Measurements from ENCODE around the gene GDF7.

GDF7 gene

GRCh38 chr2:20696366-20696765, 29.4 kb downstream of the GDF7 start:
- H3K27me3 ChIP-seq (ENCODE audit: control insufficient read depth, insufficient read depth, low read length): no peaks in the 10 kb centered on the region
- no peak overlapping the region for H3K4me2 ChIP-seq (ENCODE audit: low read length)
- H3K4me3 ChIP-seq (ENCODE audit: low read depth, low read length): no peak overlapping the region
- H3K4me1 ChIP-seq: no peaks in the 10 kb centered on the region
- TF ChIP-seq, protein P1, sequence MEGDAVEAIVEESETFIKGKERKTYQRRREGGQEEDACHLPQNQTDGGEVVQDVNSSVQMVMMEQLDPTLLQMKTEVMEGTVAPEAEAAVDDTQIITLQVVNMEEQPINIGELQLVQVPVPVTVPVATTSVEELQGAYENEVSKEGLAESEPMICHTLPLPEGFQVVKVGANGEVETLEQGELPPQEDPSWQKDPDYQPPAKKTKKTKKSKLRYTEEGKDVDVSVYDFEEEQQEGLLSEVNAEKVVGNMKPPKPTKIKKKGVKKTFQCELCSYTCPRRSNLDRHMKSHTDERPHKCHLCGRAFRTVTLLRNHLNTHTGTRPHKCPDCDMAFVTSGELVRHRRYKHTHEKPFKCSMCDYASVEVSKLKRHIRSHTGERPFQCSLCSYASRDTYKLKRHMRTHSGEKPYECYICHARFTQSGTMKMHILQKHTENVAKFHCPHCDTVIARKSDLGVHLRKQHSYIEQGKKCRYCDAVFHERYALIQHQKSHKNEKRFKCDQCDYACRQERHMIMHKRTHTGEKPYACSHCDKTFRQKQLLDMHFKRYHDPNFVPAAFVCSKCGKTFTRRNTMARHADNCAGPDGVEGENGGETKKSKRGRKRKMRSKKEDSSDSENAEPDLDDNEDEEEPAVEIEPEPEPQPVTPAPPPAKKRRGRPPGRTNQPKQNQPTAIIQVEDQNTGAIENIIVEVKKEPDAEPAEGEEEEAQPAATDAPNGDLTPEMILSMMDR (IDR thresholded peaks at IDR 0.05): no peak
- no peaks in the 10 kb centered on the region for H3K79me2 ChIP-seq
- no peak overlapping the region for H3K9ac ChIP-seq
- H3K36me3 ChIP-seq (ENCODE audit: control insufficient read depth, insufficient read depth, low read length): no peaks in the 10 kb centered on the region
- no peak overlapping the region for H2AFZ ChIP-seq
- H3K9me3 ChIP-seq (ENCODE audit: control insufficient read depth, low read length): no peaks in the 10 kb centered on the region
- H3K27ac ChIP-seq: no peak overlapping the region

DNA sequence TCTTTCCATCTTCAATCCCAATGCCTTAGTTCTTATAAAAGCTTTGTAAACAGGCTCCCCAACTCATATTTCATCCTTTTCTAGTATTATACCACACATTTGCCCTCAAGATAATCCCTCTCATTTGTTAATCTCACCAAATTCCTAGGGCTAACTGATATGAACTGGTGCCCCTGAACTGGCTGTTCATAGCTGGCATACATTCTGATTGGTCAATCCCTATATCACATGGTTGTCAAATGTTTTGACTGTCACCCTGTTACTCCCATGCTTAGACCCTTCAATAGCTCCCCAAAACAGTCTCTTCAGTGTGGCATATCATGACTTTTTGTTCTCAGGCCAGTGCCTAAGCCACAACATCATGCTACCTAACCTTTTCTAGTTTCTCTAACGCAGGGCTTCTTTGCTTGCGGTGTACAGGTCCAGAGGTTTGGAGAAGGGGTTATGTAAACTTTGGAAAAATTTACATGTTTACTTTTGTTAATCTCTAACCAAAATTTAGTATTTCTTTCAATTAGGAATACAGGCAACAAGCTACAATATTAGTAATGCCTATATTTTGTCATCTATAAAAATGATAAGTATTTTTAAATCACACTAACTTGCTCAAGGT, 30.5 kb downstream of the GDF7 start:
- Histone ChIP-seq H3K4me2 (ENCODE audit: low read length) (no peak overlapping the region), H3K9me3 (ENCODE audit: control insufficient read depth, low read length) (no peaks in the 10 kb centered on the region), H3K27me3 (ENCODE audit: control insufficient read depth, insufficient read depth, low read length) (no peaks in the 10 kb centered on the region), H3K4me3 (ENCODE audit: low read depth, low read length) (no peak overlapping the region), H3K9ac (no peak overlapping the region), H3K4me1 (no peaks in the 10 kb centered on the region), H3K79me2 (no peaks in the 10 kb centered on the region), H3K36me3 (ENCODE audit: control insufficient read depth, insufficient read depth, low read length) (no peaks in the 10 kb centered on the region), H2AFZ (no peak overlapping the region), H3K27ac (no peak overlapping the region)
- TF ChIP-seq, protein P1 (IDR thresholded peaks at IDR 0.05): no peak

GRCh38 chr2:20698916-20699613, 32.1 kb downstream of the GDF7 start:
- H3K27ac ChIP-seq: no peak overlapping the region

GRCh38 chr2:20702563-20702962, 35.6 kb downstream of the GDF7 start:
- no peaks in the 10 kb centered on the region for H3K27me3 ChIP-seq (ENCODE audit: control insufficient read depth, insufficient read depth, low read length)
- H3K79me2 ChIP-seq: no peaks in the 10 kb centered on the region
- no peak overlapping the region for H2AFZ ChIP-seq
- no peak overlapping the region for H3K27ac ChIP-seq
- TF ChIP-seq, protein P1 (IDR thresholded peaks at IDR 0.05): no peak
- no peak overlapping the region for H3K9ac ChIP-seq
- H3K9me3 ChIP-seq (ENCODE audit: control insufficient read depth, low read length): no peaks in the 10 kb centered on the region
- no peak overlapping the region for H3K4me3 ChIP-seq (ENCODE audit: low read depth, low read length)
- H3K4me2 ChIP-seq (ENCODE audit: low read length): no peak overlapping the region
- H3K4me1 ChIP-seq: no peaks in the 10 kb centered on the region
- H3K36me3 ChIP-seq (ENCODE audit: control insufficient read depth, insufficient read depth, low read length): no peaks in the 10 kb centered on the region

More at GRCh38 chr2:20698916-20699613, 32.1 kb downstream of the GDF7 start:
- Histone ChIP-seq H3K27me3 (ENCODE audit: control insufficient read depth, insufficient read depth, low read length) (no peaks in the 10 kb centered on the region), H3K36me3 (ENCODE audit: control insufficient read depth, insufficient read depth, low read length) (no peaks in the 10 kb centered on the region), H3K79me2 (no peaks in the 10 kb centered on the region), H2AFZ (no peak overlapping the region), H3K9me3 (ENCODE audit: control insufficient read depth, low read length) (no peaks in the 10 kb centered on the region), H3K4me3 (ENCODE audit: low read depth, low read length) (no peak overlapping the region), H3K9ac (no peak overlapping the region), H3K4me1 (no peaks in the 10 kb centered on the region), H3K4me2 (ENCODE audit: low read length) (no peak overlapping the region)
- TF ChIP-seq, protein P1 (IDR thresholded peaks at IDR 0.05): no peak

GRCh38 chr2:20704886-20705285, 37.9 kb downstream of the GDF7 start:
- H3K27me3 ChIP-seq (ENCODE audit: control insufficient read depth, insufficient read depth, low read length): no peaks in the 10 kb centered on the region
- no peak overlapping the region for H3K4me2 ChIP-seq (ENCODE audit: low read length)
- no peaks in the 10 kb centered on the region for H3K79me2 ChIP-seq
- no peaks in the 10 kb centered on the region for H3K36me3 ChIP-seq (ENCODE audit: control insufficient read depth, insufficient read depth, low read length)
- H3K27ac ChIP-seq: no peak overlapping the region
- no peak overlapping the region for H3K4me3 ChIP-seq (ENCODE audit: low read depth, low read length)
- H2AFZ ChIP-seq: no peak overlapping the region
- no peak overlapping the region for H3K9ac ChIP-seq
- H3K9me3 ChIP-seq (ENCODE audit: control insufficient read depth, low read length): no peaks in the 10 kb centered on the region
- no peaks in the 10 kb centered on the region for H3K4me1 ChIP-seq
- TF ChIP-seq, protein P1 (IDR thresholded peaks at IDR 0.05): no peak

All from parathyroid adenoma (tissue), 2 donors.